Thyroid gland (tissue), 4 donors: ENCODE measurements around the gene OCLN.

Experiments used
- POLR2A ChIP-seq, 2 donors: fragments of 450-650 bp; IDR thresholded peaks; one replicate each; pipeline ENCODE4 v1.6.1; 2017; ENCODE audit warnings: antibody characterized with exemption in 2 of 2, mild to moderate bottlenecking in 2 of 2, moderate library complexity in 1 of 2
- TF ChIP-seq, protein P1 (sequence below), 6 experiments: fragments of 200-600 bp in 3 of 6; fragments of 450-650 bp in 3 of 6; sonication (generic) in 3 of 6; IDR thresholded peaks; one replicate each; pipeline ENCODE4 v1.5.1; 2016 to 2019; ENCODE audit warnings: antibody characterized with exemption in 6 of 6, mild to moderate bottlenecking in 2 of 6, inconsistent platforms in 1 of 6, moderate library complexity in 1 of 6

DNA sequence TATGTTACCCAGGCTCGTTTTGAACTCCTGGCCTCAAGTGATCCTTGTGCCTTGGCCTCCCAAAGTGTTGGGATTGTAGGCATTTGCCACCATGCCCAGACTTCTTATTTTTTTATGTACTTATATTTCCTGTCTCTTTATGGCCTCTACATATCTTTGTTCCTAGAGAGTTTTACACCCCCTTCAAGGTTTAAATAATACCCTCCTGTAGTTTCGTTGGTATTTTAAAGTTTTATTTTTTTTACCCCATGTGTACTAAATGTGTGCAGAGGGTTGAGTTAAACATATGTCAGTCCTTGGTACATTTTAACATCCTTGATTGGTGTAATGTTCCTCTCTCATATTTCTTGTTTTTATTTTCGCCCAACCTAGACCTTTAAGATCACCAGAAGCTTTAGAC lies 29.4 kb downstream of the OCLN start:
- TF ChIP-seq, protein P1, sequence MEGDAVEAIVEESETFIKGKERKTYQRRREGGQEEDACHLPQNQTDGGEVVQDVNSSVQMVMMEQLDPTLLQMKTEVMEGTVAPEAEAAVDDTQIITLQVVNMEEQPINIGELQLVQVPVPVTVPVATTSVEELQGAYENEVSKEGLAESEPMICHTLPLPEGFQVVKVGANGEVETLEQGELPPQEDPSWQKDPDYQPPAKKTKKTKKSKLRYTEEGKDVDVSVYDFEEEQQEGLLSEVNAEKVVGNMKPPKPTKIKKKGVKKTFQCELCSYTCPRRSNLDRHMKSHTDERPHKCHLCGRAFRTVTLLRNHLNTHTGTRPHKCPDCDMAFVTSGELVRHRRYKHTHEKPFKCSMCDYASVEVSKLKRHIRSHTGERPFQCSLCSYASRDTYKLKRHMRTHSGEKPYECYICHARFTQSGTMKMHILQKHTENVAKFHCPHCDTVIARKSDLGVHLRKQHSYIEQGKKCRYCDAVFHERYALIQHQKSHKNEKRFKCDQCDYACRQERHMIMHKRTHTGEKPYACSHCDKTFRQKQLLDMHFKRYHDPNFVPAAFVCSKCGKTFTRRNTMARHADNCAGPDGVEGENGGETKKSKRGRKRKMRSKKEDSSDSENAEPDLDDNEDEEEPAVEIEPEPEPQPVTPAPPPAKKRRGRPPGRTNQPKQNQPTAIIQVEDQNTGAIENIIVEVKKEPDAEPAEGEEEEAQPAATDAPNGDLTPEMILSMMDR (IDR thresholded peaks at IDR 0.05), result no peak
- TF ChIP-seq POLR2A (IDR thresholded peaks at IDR 0.05), result no peak
